ENCODE results near the gene DMRT1. TPM values are rescaled to one million over a fixed set of nuclear protein-coding genes. Genes with fewer than 3 reads are reported as not detected.

DMRT1 gene
- total RNA-seq, 1 donor from 2014 or later: not detected

DNA sequence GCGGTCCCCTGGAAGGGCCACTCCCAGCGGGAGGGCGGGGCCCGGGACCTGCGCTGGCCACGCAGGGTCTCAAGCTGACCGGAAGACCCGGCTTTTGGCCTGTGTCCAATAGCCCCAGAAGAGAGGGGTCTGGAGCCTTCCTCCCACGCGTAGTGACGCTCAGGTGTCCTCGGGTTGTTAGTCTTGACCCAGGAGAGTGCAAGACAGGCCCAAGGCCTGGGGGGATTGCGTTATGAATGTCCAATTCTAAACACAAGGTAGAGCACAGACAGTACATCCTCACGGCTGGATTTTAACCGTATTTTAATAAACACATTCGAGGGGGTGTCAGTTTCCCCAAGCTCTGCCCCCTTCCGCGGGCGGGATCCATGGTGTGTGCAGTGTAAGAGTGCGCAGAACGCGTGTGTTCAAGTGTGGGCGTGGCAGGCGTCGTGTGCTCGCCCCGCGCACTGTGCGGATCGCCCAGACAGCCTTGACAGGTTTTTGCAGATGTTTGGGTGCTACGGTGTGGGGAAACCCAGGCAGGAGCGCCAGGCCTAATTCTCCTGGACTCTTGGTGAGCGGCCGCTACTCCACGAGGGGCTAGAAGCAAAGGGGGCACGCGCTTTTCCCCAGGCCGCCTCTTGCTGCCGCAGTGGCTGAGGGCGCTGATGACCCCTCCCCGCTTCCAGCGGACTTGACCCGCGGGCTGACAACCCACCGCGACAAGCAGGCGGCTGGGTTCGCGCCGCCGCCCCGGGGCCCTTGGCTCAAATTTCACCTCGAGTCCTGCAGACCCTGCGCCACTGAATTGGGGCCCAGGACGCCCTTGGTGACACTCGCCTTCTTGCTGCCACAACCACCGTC, 128.9 kb downstream of the DMRT1 start:
- DNase-seq (ENCODE audit: low spot score): no peak
- Mint-ChIP-seq H3K9me3 (ENCODE audit: low read depth) (no peaks in the 10 kb centered on the region), H3K36me3 (ENCODE audit: low read depth) (no peaks in the 10 kb centered on the region), H3K27ac (ENCODE audit: unreplicated experiment) (no peak overlapping the region), H3K27me3 (ENCODE audit: low read depth) (peaks cover 75% of the 10 kb centered on the region), H3K4me1 (ENCODE audit: low read depth) (peaks cover 20% of the 10 kb centered on the region), H3K4me3 (ENCODE audit: unreplicated experiment) (peak overlapping the region; percentile 41)
- TF ChIP-seq, protein P1, sequence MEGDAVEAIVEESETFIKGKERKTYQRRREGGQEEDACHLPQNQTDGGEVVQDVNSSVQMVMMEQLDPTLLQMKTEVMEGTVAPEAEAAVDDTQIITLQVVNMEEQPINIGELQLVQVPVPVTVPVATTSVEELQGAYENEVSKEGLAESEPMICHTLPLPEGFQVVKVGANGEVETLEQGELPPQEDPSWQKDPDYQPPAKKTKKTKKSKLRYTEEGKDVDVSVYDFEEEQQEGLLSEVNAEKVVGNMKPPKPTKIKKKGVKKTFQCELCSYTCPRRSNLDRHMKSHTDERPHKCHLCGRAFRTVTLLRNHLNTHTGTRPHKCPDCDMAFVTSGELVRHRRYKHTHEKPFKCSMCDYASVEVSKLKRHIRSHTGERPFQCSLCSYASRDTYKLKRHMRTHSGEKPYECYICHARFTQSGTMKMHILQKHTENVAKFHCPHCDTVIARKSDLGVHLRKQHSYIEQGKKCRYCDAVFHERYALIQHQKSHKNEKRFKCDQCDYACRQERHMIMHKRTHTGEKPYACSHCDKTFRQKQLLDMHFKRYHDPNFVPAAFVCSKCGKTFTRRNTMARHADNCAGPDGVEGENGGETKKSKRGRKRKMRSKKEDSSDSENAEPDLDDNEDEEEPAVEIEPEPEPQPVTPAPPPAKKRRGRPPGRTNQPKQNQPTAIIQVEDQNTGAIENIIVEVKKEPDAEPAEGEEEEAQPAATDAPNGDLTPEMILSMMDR (IDR thresholded peaks at IDR 0.05): no peak

DNA sequence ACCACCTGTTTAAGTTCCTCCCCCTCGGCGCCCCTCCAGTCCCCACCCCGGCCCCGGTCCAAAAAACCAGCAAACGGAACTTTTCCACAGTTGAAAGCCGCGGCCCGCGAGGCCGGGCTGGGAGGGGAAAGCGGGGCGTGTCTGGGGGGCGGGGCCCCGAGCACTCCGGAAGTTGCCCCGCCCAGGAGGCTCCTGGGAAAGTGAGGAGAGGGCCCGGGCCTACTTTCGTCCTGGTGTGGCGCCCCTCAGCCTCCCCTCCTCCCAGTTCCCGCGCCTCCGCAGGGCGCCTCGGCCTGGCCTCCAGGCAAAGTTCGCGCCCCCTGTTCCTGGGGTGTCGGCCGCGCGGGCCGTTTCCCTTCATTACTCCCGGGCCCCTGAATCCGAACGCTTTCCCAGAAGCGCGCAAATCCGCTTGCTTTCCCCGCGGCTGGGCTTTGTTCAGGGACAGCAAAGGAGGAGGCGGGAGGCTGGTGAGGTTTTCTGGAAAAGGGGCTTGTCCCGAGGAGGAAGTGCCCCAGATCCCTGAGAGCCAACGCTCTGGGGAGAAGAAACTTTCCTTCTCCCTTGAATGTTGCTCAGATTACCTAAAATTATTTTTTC, 130.5 kb downstream of the DMRT1 start:
- TF ChIP-seq, protein P1 (IDR thresholded peaks at IDR 0.05): no peak
- H3K4me3 Mint-ChIP-seq (ENCODE audit: unreplicated experiment): peak overlapping the region; percentile 41
- H3K27ac Mint-ChIP-seq (ENCODE audit: unreplicated experiment): no peak overlapping the region
- no peaks in the 10 kb centered on the region for H3K9me3 Mint-ChIP-seq (ENCODE audit: low read depth)
- H3K36me3 Mint-ChIP-seq (ENCODE audit: low read depth): no peaks in the 10 kb centered on the region
- no peak for DNase-seq (ENCODE audit: low spot score)
- H3K4me1 Mint-ChIP-seq (ENCODE audit: low read depth): peaks cover 25% of the 10 kb centered on the region
- peaks cover 70% of the 10 kb centered on the region for H3K27me3 Mint-ChIP-seq (ENCODE audit: low read depth)

DNA sequence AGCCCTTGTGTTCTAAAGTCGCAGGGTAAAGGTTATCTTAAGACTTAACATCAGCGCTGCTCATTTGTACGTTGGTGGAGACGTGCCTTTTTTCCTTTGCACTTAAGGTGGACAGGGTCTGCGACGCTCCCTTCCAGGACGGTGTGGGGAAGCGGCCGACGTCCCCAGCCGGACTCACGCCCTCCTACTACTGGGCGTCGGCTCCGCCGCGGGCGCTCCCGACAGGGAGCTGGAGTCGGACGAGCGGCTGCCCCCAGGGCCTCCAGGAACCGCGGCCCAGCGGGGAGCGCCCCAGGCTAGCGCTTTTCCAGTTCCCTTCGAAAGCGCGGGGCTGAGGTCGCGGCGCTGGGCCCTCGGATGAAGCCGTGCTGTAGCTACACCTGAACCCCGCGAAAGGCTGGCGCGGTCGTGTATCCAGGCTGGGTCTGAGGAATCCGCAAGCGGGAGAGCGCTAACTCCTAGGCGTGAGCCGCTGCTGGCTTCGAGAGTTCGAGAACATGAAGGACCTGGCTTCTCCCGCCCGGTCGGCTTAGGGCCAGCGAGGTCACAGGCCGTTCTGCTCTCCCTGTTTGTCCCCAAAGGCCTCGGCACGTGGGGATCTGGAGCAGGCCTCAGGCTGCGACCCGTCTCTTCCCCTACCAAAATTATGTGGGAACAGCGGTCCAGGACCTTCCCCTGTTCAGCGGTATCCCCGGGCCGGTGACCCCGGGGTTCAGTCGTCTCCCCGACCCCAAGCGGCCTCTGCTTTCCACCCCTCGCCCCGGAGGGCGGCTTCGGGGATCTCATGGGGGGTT, 131.2 kb downstream of the DMRT1 start:
- Mint-ChIP-seq H3K4me3 (ENCODE audit: unreplicated experiment) (peak overlapping the region; percentile 41), H3K4me1 (ENCODE audit: low read depth) (peaks cover 25% of the 10 kb centered on the region), H3K9me3 (ENCODE audit: low read depth) (no peaks in the 10 kb centered on the region), H3K36me3 (ENCODE audit: low read depth) (no peaks in the 10 kb centered on the region), H3K27ac (ENCODE audit: unreplicated experiment) (no peak overlapping the region), H3K27me3 (ENCODE audit: low read depth) (peaks cover 67% of the 10 kb centered on the region)
- DNase-seq (ENCODE audit: low spot score): no peak
- TF ChIP-seq, protein P1 (IDR thresholded peaks at IDR 0.05): no peak

DNA sequence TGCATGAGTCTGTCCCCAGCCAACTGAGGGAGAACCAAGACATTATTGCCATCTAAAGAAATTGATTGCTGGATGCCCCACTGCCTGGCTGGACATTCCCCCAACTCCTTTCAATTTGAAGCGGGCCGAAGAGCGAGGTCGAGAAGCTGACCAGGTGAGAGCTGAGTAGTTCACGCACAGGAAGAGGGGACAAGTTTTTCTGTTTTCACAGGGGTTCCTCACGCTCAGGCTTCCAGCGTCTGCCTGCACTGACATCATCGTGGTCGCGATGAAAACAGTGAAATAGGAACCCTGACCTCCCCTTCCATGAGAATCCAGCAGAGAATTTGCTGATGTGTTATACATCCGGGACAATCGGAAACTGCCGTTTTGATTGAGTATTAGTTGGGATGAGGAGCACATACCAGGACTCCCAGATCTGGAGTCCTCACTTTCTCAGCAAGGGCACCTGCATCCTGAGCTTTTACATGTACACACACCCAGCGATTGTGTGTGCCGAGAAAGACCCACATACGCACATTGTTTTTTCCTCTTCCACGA, 131.9 kb downstream of the DMRT1 start:
- no peak for DNase-seq (ENCODE audit: low spot score)
- H3K9me3 Mint-ChIP-seq (ENCODE audit: low read depth): no peaks in the 10 kb centered on the region
- no peak overlapping the region for H3K4me3 Mint-ChIP-seq (ENCODE audit: unreplicated experiment)
- H3K36me3 Mint-ChIP-seq (ENCODE audit: low read depth): no peaks in the 10 kb centered on the region
- H3K27ac Mint-ChIP-seq (ENCODE audit: unreplicated experiment): no peak overlapping the region
- peaks cover 69% of the 10 kb centered on the region for H3K27me3 Mint-ChIP-seq (ENCODE audit: low read depth)
- TF ChIP-seq, protein P1 (IDR thresholded peaks at IDR 0.05): no peak
- peaks cover 25% of the 10 kb centered on the region for H3K4me1 Mint-ChIP-seq (ENCODE audit: low read depth)
